ENCODE data around the gene ATP8A2. TPM values are rescaled to one million over a fixed set of nuclear protein-coding genes. Genes with fewer than 3 reads are reported as not detected.

ATP8A2 gene
- total RNA-seq, 1 donor, result 0.72 TPM

GRCh38 chr13:25420161-25420560 is 48.4 kb downstream of the ATP8A2 start:
- no peaks in the 10 kb centered on the region for H3K27me3 ChIP-seq (ENCODE audit: insufficient read depth, low read length)
- no peaks in the 10 kb centered on the region for H3K4me1 ChIP-seq (ENCODE audit: insufficient read depth, low read length)
- no peak overlapping the region for H3K27ac ChIP-seq (ENCODE audit: low read depth, low read length)
- H3K36me3 ChIP-seq (ENCODE audit: insufficient read depth, low read length), result no peaks in the 10 kb centered on the region
- H2AFZ ChIP-seq (ENCODE audit: low read length), result no peak overlapping the region
- DNase-seq (ENCODE audit: insufficient read length, low spot score, missing footprints), result no peak
- H3K9me3 ChIP-seq (ENCODE audit: low read depth, low read length), result no peaks in the 10 kb centered on the region
- no peak overlapping the region for H3K4me2 ChIP-seq (ENCODE audit: insufficient read depth, low read length)
- H4K20me1 ChIP-seq (ENCODE audit: insufficient read depth, low read length), result no peaks in the 10 kb centered on the region
- no peak for TF ChIP-seq CTCF (IDR thresholded peaks at IDR 0.05; ENCODE audit: extremely low read depth, low read depth, low read length)
- no peaks in the 10 kb centered on the region for H3K79me2 ChIP-seq (ENCODE audit: insufficient read depth, low read length)
- no peak overlapping the region for H3K4me3 ChIP-seq (ENCODE audit: insufficient read depth, low read length)

- Histone ChIP-seq H3K4me3 (ENCODE audit: insufficient read depth, low read length) (no peak overlapping the region), H4K20me1 (ENCODE audit: insufficient read depth, low read length) (no peaks in the 10 kb centered on the region), H3K4me1 (ENCODE audit: insufficient read depth, low read length) (no peaks in the 10 kb centered on the region), H3K4me2 (ENCODE audit: insufficient read depth, low read length) (no peak overlapping the region), H2AFZ (ENCODE audit: low read length) (no peak overlapping the region), H3K79me2 (ENCODE audit: insufficient read depth, low read length) (no peaks in the 10 kb centered on the region), H3K27ac (ENCODE audit: low read depth, low read length) (no peak overlapping the region), H3K27me3 (ENCODE audit: insufficient read depth, low read length) (no peaks in the 10 kb centered on the region), H3K36me3 (ENCODE audit: insufficient read depth, low read length) (no peaks in the 10 kb centered on the region), H3K9me3 (ENCODE audit: low read depth, low read length) (no peaks in the 10 kb centered on the region)
- TF ChIP-seq CTCF (IDR thresholded peaks at IDR 0.05; ENCODE audit: extremely low read depth, low read depth, low read length), result no peak
- no peak for DNase-seq (ENCODE audit: insufficient read length, low spot score, missing footprints)
Measured at GRCh38 chr13:25421612-25422011, 49.8 kb downstream of the ATP8A2 start.

- Histone ChIP-seq H2AFZ (ENCODE audit: low read length) (no peak overlapping the region), H3K4me3 (ENCODE audit: insufficient read depth, low read length) (no peak overlapping the region), H3K27me3 (ENCODE audit: insufficient read depth, low read length) (no peaks in the 10 kb centered on the region), H3K27ac (ENCODE audit: low read depth, low read length) (no peak overlapping the region), H3K9me3 (ENCODE audit: low read depth, low read length) (no peaks in the 10 kb centered on the region), H3K79me2 (ENCODE audit: insufficient read depth, low read length) (no peaks in the 10 kb centered on the region), H4K20me1 (ENCODE audit: insufficient read depth, low read length) (no peaks in the 10 kb centered on the region), H3K4me2 (ENCODE audit: insufficient read depth, low read length) (no peak overlapping the region), H3K36me3 (ENCODE audit: insufficient read depth, low read length) (no peaks in the 10 kb centered on the region), H3K4me1 (ENCODE audit: insufficient read depth, low read length) (no peaks in the 10 kb centered on the region)
- no peak for TF ChIP-seq CTCF (IDR thresholded peaks at IDR 0.05; ENCODE audit: extremely low read depth, low read depth, low read length)
- DNase-seq (ENCODE audit: insufficient read length, low spot score, missing footprints), result no peak
Measured at GRCh38 chr13:25422153-25422552, 50.4 kb downstream of the ATP8A2 start.

- H3K79me2 ChIP-seq (ENCODE audit: insufficient read depth, low read length), result no peaks in the 10 kb centered on the region
- no peaks in the 10 kb centered on the region for H3K27me3 ChIP-seq (ENCODE audit: insufficient read depth, low read length)
- H4K20me1 ChIP-seq (ENCODE audit: insufficient read depth, low read length), result no peaks in the 10 kb centered on the region
- H3K4me1 ChIP-seq (ENCODE audit: insufficient read depth, low read length), result no peaks in the 10 kb centered on the region
- H3K4me2 ChIP-seq (ENCODE audit: insufficient read depth, low read length), result no peak overlapping the region
- no peak overlapping the region for H3K27ac ChIP-seq (ENCODE audit: low read depth, low read length)
- H3K36me3 ChIP-seq (ENCODE audit: insufficient read depth, low read length), result no peaks in the 10 kb centered on the region
- no peaks in the 10 kb centered on the region for H3K9me3 ChIP-seq (ENCODE audit: low read depth, low read length)
- H3K4me3 ChIP-seq (ENCODE audit: insufficient read depth, low read length), result no peak overlapping the region
- no peak for DNase-seq (ENCODE audit: insufficient read length, low spot score, missing footprints)
- no peak overlapping the region for H2AFZ ChIP-seq (ENCODE audit: low read length)
- no peak for TF ChIP-seq CTCF (IDR thresholded peaks at IDR 0.05; ENCODE audit: extremely low read depth, low read depth, low read length)
Measured at GRCh38 chr13:25423831-25424230, 52.1 kb downstream of the ATP8A2 start.

Measured in osteoblast (primary cell).